Stomach (tissue), 9 donors: ENCODE measurements around the gene EML4. TPM values are rescaled to one million over a fixed set of nuclear protein-coding genes. Genes with fewer than 3 reads are reported as not detected.

ENCODE experiments used
- DNase-seq, 2 donors: peaks; one replicate each; pipeline versions ENCODE4 v3.0.0 to v3.0.0-alpha.2; 2013 to 2019
- H3K27ac ChIP-seq, 5 donors: fragments of 200-600 bp in 4 of 5; sonication (generic) in 4 of 5; one replicate each; pipeline ENCODE4 v1.5.1; 2013 to 2019; ENCODE audit warnings: mild to moderate bottlenecking in 1 of 5, moderate library complexity in 1 of 5
- H3K27me3 ChIP-seq, 3 donors: fragments of 200-600 bp; sonication (generic); one replicate each; pipeline ENCODE4 v1.5.1; 2017 to 2019; ENCODE audit warnings: mixed run types in 1 of 3
- H3K36me3 ChIP-seq, 4 donors: fragments of 200-600 bp; sonication (generic); 1 replicate in 3 of 4; 2 replicates in 1 of 4; pipeline ENCODE4 v1.5.1; 2016 to 2019
- H3K4me1 ChIP-seq, 4 donors: fragments of 200-600 bp; sonication (generic); one replicate each; pipeline ENCODE4 v1.5.1; 2016 to 2019
- H3K4me3 ChIP-seq, 4 donors: fragments of 200-600 bp; sonication (generic) in 3 of 4; one replicate each; pipeline ENCODE4 v1.5.1; 2016 to 2019; ENCODE audit warnings: mild to moderate bottlenecking in 1 of 4
- H3K9me3 ChIP-seq, 4 donors: fragments of 200-600 bp; sonication (generic); one replicate each; pipeline ENCODE4 v1.5.1; 2016 to 2019
- EP300 ChIP-seq: sonication (generic); formaldehyde crosslinking; IDR thresholded peaks from one replicate; pipeline ENCODE4 v1.6.1; 2017; ENCODE audit warnings: antibody characterized with exemption
- POLR2A ChIP-seq, 4 donors: fragments of 450-650 bp; IDR thresholded peaks; one replicate each; pipeline ENCODE4 v1.6.1; 2016; ENCODE audit warnings: antibody characterized with exemption in 4 of 4, control low read depth in 2 of 4, mild to moderate bottlenecking in 1 of 4, moderate library complexity in 1 of 4
- POLR2AphosphoS5 ChIP-seq, 3 donors: sonication (generic); formaldehyde crosslinking; IDR thresholded peaks; one replicate each; pipeline ENCODE4 v1.6.1; 2016; ENCODE audit warnings: antibody characterized with exemption in 3 of 3
- WGBS, 5 donors: extraction: QIAGEN DNeasy Blood & Tissue Kit in 3 of 5; methylation state at CpG; one replicate each; pipeline versions ENCODE4 v1.1.5 to v1.1.7; 2013 to 2018; 5-methylcytosine and 5-hydroxymethylcytosine counted together
- intact Hi-C: fragments of 100-400 bp; cut with DNase I; formaldehyde crosslinking; loops from one replicate; pipeline ENCODE4 v1.15.1; 2023; ENCODE audit warnings: low total_unique reads
- polyA plus RNA-seq, 3 donors: library from polyadenylated mRNA; stranded (reverse); fragments of 200-250 nt; gene quantifications; one replicate each; pipeline ENCODE4 v1.2.3, GENCODE V29; 2013
- total RNA-seq, 5 donors: library from RNA; depleted of rRNA; stranded (reverse); fragments of >200 nt; gene quantifications; one replicate each; pipeline versions ENCODE4 v1.1.0 to v1.2.3, GENCODE V29; 2014 to 2016
- TF ChIP-seq, protein P1 (sequence below), 7 experiments: fragments of 450-650 bp in 4 of 7; fragments of 200-600 bp in 3 of 7; sonication (generic) in 3 of 7; IDR thresholded peaks; one replicate each; pipeline ENCODE4 v1.5.1; 2016 to 2019; ENCODE audit warnings: antibody characterized with exemption in 7 of 7, control low read depth in 2 of 7, mild to moderate bottlenecking in 1 of 7
- donor health status: healthy with polysubstance abuse.
- donor health status: Bipolar disorder and iron deficiency.
- donor health status: healthy.

Gene EML4
- total and polyA plus RNA-seq, 8 donors, result 10.2 to 292 (median 28.6) TPM

DNA sequence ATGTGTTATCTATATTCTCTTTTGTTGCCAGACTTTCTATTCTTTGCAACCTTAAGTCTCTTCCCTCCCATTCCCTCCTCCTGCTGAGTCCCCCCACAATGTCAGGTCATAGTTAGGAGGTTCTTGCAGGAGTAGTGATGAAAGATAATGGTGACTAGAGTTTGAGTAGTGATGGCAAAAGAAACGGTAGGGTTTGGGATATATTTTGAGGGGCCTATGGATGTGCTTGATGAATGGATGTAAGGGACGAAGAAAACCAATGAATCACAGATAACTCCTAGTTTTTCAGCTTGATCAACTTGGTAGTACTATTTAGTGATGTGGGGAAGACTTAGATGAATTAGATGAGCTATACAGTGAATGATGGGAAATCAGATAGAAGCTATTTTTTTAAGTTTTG, 21.0 kb downstream of the EML4 start:
- Histone ChIP-seq H3K27me3 (no peaks in the 10 kb centered on the region), H3K27ac (no peak overlapping the region), H3K9me3 (no peaks in the 10 kb centered on the region), H3K4me1 (peaks cover 28 to 92% (median 55%) of the 10 kb centered on the region in 4 donors), H3K4me3 (no peak overlapping the region), H3K36me3 (no peaks in the 10 kb centered on the region)
- intact Hi-C loops, result no loop called here
- DNase-seq, result no peak
- WGBS, 5 donors, result 78 to 92% (median 80%) methylated on average over 2 of the region's 2 CpGs
- TF ChIP-seq POLR2A (IDR thresholded peaks at IDR 0.05) (no peak), EP300 (no peak), POLR2AphosphoS5 (IDR thresholded peaks at IDR 0.05) (no peak)
- TF ChIP-seq, protein P1, sequence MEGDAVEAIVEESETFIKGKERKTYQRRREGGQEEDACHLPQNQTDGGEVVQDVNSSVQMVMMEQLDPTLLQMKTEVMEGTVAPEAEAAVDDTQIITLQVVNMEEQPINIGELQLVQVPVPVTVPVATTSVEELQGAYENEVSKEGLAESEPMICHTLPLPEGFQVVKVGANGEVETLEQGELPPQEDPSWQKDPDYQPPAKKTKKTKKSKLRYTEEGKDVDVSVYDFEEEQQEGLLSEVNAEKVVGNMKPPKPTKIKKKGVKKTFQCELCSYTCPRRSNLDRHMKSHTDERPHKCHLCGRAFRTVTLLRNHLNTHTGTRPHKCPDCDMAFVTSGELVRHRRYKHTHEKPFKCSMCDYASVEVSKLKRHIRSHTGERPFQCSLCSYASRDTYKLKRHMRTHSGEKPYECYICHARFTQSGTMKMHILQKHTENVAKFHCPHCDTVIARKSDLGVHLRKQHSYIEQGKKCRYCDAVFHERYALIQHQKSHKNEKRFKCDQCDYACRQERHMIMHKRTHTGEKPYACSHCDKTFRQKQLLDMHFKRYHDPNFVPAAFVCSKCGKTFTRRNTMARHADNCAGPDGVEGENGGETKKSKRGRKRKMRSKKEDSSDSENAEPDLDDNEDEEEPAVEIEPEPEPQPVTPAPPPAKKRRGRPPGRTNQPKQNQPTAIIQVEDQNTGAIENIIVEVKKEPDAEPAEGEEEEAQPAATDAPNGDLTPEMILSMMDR (IDR thresholded peaks at IDR 0.05), result no peak

DNA sequence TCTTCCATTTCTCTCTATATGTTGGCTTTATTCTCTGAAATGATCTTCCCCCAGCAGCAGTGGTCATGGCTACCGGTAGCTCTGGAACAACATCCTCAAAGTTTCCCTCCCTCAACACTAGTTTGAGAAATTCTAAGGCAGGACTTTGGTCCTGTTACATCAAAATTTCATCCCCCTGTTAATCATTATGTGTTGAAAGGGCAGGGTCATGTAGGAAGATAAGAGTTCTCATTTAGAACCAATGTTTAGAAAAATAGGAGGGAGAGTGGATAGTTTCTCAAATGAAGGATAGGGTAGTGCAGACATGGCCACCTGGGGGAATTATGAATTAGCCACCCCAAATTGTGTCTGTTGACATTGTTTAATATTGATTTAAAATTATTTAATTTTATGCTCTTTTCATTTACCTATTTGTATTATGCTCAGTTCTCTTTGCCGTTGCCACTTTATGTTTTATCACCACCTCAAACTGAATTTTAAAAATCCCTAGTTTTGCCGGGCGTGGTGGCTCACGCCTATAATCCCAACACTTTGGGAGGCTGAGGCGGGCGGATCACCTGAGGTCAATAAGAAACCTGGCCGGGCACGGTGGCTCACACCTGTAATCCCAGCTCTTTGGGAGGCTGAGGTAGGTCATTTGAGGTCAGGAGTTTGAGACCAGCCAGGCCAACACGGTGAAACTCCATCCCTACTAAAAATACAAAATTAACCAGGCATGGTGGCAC, 22.3 kb downstream of the EML4 start:
- intact Hi-C loops, result no loop called here
- Histone ChIP-seq H3K27me3 (no peaks in the 10 kb centered on the region), H3K9me3 (no peaks in the 10 kb centered on the region), H3K4me1 (peaks cover 25 to 92% (median 54%) of the 10 kb centered on the region in 4 donors), H3K36me3 (no peaks in the 10 kb centered on the region), H3K4me3 (no peak overlapping the region), H3K27ac (peak overlapping the region in 1 of 5 donors; percentile 17)
- WGBS, 5 donors, result 52 to 69% (median 64%) methylated on average over 10 of the region's 10 CpGs
- peak in 1 of 2 donors; percentile 54 for DNase-seq
- no peak for TF ChIP-seq POLR2AphosphoS5 (IDR thresholded peaks at IDR 0.05)
- TF ChIP-seq EP300, result no peak
- TF ChIP-seq, protein P1 (IDR thresholded peaks at IDR 0.05), result no peak
- TF ChIP-seq POLR2A (IDR thresholded peaks at IDR 0.05), result no peak

DNA sequence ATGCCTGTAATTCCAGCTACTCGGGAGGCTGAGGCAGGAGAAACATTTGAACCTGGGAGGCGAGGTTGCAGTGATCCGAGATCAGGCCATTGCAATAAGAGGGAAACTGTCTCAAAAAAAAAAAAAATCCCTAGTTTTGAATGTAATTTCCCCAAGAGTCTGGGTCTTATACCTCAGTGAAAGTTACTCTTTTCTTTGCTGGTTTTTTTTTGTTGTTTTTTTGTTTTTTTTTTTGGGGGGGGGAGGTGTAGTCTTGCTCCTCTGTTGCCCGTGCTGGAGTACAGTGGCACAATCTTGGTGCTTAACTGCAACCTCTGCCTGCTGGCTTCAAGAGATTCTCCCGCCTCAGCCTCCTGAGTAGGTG, 22.8 kb downstream of the EML4 start:
- TF ChIP-seq, protein P1 (IDR thresholded peaks at IDR 0.05), result no peak
- Histone ChIP-seq H3K27ac (no peak overlapping the region), H3K36me3 (no peaks in the 10 kb centered on the region), H3K4me3 (no peak overlapping the region), H3K4me1 (peaks cover 23 to 92% (median 55%) of the 10 kb centered on the region in 4 donors), H3K27me3 (no peaks in the 10 kb centered on the region), H3K9me3 (no peaks in the 10 kb centered on the region)
- no peak for DNase-seq
- 85 to 96% (median 92%) methylated on average over 5 of the region's 5 CpGs for WGBS, 5 donors
- intact Hi-C loops, result no loop called here

DNA sequence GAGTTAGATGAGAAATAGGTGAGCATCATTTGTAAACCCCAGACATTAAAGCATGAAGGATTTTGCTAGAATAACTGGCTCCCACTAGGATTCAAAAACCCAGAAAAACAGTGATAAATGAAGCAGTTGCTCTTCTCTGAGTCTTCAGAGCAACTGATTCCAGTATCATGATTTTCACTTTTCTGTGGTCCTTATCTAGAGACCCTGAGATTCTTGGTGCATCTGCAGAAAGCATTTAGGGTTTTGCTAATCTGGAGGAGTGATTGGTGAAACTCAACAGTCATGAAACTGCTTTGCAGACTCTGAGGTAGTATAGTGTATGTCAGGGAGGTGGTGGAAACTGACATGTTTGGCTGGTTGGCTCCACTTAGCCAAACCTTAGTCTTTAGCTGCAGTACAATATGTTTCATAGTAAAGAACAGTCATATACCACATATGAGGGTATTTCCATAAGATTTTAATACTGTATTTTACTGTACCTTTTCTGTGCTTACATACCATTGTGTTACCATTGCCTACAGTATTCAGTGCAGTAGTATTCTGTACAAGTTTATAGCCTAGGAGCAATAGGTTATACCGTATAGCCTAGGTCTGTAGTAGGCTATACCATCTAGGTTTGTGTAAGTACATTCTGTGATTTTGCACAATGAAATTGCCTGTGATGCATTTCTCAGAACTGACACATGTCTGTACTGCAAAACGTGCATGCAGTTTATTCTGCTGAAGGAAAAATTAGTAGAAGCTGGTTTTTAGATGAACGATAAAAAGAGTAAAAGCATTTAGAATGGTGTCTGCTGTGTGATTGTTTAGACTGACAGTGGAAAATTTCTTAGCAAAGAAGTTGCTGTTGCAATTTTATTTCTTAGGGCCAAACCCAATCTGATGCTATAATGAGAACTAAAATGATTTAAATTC, 23.8 kb downstream of the EML4 start:
- 49 to 61% (median 54%) methylated on average over 3 of the region's 3 CpGs for WGBS, 5 donors
- DNase-seq, result no peak
- H3K27ac ChIP-seq, result peak overlapping the region in 1 of 5 donors; percentile 33
- peaks cover 21 to 92% (median 56%) of the 10 kb centered on the region in 4 donors for H3K4me1 ChIP-seq
- TF ChIP-seq EP300 (no peak), POLR2AphosphoS5 (IDR thresholded peaks at IDR 0.05) (no peak), POLR2A (IDR thresholded peaks at IDR 0.05) (no peak)
- TF ChIP-seq, protein P1 (IDR thresholded peaks at IDR 0.05), result no peak
- intact Hi-C loops, result no loop called here
- no peaks in the 10 kb centered on the region for H3K36me3 ChIP-seq
- no peaks in the 10 kb centered on the region for H3K27me3 ChIP-seq
- H3K4me3 ChIP-seq, result no peak overlapping the region
- H3K9me3 ChIP-seq, result no peaks in the 10 kb centered on the region
